HS-5 (cell line): ENCODE data around the gene GP1BB.
"Not testable (repeated sequence)": the region's sequence is repeated elsewhere in the genome, so short reads cannot be mapped to it uniquely, and the experiment has no call there.

ENCODE experiments used
- DNase-seq: peaks from one replicate; pipeline ENCODE4 v3.0.0-alpha.2; 2012; ENCODE audit warnings: low read depth

GP1BB gene

GRCh38 chr22:19723232-19723982 lies at the start of gene GP1BB:
Gene GP1BB (plus strand): TSS chr22:19723539. CDS start chr22:19723570, 31 bp downstream.
- no peak for DNase-seq

- no peak for DNase-seq
Measured at GRCh38 chr22:19673660-19674059, 49.7 kb upstream of the GP1BB start.

GRCh38 chr22:19674129-19674928 lies 49.0 kb upstream of the GP1BB start:
- no peak for DNase-seq

GRCh38 chr22:19674929-19675253 lies 48.4 kb upstream of the GP1BB start:
- DNase-seq = no peak

- DNase-seq = no peak
Measured at GRCh38 chr22:19675428-19675827, 47.9 kb upstream of the GP1BB start.

- DNase-seq = not testable (repeated sequence)
Measured at GRCh38 chr22:19676437-19676836, 46.9 kb upstream of the GP1BB start.

- no peak for DNase-seq
Measured at GRCh38 chr22:19678949-19679521, 44.3 kb upstream of the GP1BB start.

- DNase-seq = no peak
Measured at GRCh38 chr22:19679522-19680101, 43.7 kb upstream of the GP1BB start.

- no peak for DNase-seq
Measured at GRCh38 chr22:19680287-19680881, 43.0 kb upstream of the GP1BB start.

GRCh38 chr22:19680911-19681862 lies 42.2 kb upstream of the GP1BB start:
- no peak for DNase-seq

- no peak for DNase-seq
Measured at GRCh38 chr22:19681863-19682245, 41.5 kb upstream of the GP1BB start.

GRCh38 chr22:19686946-19687345 lies 36.4 kb upstream of the GP1BB start:
- DNase-seq = no peak

GRCh38 chr22:19687561-19688300 lies 35.6 kb upstream of the GP1BB start:
- no peak for DNase-seq

GRCh38 chr22:19688301-19689290 lies 34.7 kb upstream of the GP1BB start:
- no peak for DNase-seq

- no peak for DNase-seq
Measured at GRCh38 chr22:19689408-19689807, 33.9 kb upstream of the GP1BB start.

GRCh38 chr22:19691007-19691720 lies 32.2 kb upstream of the GP1BB start:
- DNase-seq = no peak

- DNase-seq = no peak
Measured at GRCh38 chr22:19691721-19692341, 31.5 kb upstream of the GP1BB start.

GRCh38 chr22:19693581-19693980 lies 29.8 kb upstream of the GP1BB start:
- no peak for DNase-seq
